ENCODE data around the gene ZIC2.
"Not testable (repeated sequence)": the region's sequence is repeated elsewhere in the genome, so short reads cannot be mapped to it uniquely, and the experiment has no call there.

Gene ZIC2

DNA sequence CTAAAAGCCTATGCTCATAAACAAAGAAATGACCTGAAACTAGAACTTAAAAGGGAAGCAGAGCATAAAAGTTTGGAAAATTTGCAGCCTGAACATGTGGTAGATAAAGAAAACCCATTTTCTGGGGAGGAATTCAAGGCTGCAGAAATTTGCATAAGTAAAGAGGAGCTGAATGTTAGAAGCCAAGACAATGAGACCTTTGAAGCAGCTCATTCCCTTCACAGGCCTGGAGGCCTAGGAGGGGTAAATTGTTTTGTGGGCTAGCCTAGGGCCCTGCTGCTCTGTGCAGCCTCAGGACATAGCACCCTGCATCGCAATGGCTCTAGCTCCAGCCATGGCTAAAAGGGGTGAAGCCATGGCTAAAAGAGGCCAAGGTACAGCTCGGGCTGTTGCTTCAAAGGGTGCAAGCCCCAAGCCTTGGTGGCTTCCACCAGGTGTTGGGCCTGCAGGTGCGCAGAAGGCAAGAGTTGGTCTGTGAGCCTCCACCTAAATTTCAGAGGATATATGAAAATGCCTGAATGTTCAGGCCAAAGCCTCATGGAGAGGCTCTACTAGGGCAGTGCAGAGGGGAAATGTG, 38.3 kb downstream of the ZIC2 start:
- DNase-seq (ENCODE audit: low read depth), result no peak

DNA sequence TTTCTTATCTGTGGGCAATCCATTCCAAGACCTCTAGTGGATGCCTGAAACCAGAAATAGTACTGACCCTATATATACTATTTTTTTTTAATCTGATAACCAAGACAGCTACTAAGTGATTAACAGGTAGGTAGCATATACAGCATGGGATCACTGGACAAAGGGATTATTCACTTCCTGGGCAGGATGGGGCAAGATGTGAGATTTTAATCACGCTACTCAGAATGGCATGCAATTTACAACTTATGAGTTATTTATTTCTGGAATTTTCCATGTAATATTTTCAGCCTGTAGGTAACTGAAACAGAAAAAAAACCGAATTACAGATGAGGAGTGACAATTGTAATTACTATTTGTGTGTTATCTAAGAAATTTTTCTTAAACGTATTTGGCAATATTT, 41.2 kb downstream of the ZIC2 start:
- DNase-seq (ENCODE audit: low read depth), result no peak

DNA sequence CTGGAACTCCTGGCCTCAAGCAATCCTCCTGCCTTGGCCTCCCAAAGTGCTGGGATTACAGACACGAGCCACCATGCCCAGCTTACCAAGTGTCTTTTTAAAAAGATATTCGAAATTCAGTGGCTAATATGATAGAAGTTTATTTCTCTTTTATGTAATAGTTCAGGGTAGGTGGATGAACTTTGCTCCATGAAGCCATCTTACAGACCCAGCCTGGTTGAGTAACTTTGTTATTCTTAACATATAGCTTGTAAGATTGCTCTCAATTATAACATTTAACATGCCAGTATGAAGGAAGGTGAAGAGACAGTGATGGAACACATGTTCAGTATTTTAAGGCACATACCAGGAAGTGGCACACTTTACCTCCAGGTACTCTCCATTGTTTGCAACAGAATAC, 42.4 kb downstream of the ZIC2 start:
- no peak for DNase-seq (ENCODE audit: low read depth)

DNA sequence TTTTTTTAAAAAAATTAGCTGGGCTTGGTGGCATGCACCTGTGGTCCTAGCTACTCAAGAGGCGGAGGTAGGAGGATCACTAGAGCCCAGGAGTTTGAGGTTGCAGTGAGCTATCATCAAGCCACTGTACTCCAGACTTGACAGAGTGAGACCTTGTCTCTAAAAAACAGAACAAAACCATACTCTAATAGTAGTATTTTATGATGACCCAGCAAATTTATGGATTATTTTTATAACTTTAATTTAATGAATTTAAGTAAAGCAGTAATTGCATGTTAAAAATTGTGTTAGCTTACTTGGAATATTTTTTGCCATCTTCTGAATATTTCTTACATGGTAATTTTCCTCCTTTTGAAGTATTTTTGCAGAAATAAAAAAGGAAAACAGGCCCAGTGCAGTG, 48.3 kb downstream of the ZIC2 start:
- DNase-seq (ENCODE audit: low read depth), result no peak

DNA sequence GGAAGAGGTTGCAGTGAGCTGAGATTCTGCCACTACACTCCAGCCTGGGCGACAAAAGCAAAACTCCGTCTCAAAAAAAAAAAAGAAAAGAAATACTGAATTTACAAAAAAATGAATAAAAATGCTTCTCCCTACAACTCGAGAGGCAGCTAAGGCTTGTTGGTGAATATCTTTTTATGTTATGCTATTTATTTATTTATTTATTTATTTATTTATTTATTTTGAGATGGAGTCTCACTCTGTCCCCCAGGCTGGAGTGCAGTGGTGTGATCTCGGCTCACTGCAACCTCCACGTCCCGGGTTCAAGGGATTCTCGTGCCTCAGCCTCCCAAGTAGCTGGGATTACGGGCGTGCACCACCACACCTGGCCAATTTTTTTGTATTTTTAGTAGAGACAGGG, 51.1 kb downstream of the ZIC2 start:
- not testable (repeated sequence) for DNase-seq (ENCODE audit: low read depth)

DNA sequence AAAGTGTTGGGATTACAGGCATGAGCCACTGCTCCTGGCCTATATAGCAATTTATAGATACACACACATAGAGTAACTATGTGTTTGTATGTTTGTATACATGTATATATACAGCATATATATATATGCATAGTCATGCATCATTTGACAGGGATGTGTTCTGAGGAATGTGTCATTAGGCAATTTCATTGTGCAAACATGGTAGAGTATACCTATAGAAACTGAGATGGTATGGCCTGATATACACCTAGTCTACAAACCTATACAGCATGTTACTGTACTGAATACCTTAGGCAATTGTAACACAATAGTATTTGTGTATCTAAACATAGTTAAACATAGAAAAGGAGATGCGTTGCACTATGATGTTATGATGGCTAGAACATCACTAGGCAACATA, 54.4 kb downstream of the ZIC2 start:
- no peak for DNase-seq (ENCODE audit: low read depth)
